HG03520 (cell line): ENCODE measurements around the gene NCAPD2.
A peak's percentile ranks its signal among the peaks of the same experiment; 100 is the strongest.

Experiments
- ATAC-seq: cut with Tn5 transposase; IDR thresholded peaks from one replicate; pipeline ENCODE4 v1.9.1; 2021; ENCODE audit warnings: mild to moderate bottlenecking, moderate library complexity; ENCODE audit not compliant: unreplicated experiment

NCAPD2 gene

GRCh38 chr12:6493497-6494257 lies at the start of gene NCAPD2:
NCAPD2 (plus strand) TSS chr12:6494102; CDS start chr12:6495099, 997 bp downstream.
- peak; percentile 91 for ATAC-seq

- no peak for ATAC-seq
These were observed 48.9 kb upstream of the NCAPD2 start, which contains the start of gene CD27 for GRCh38 chr12:6444704-6445688. CD27 (plus strand) TSS chr12:6444955; CDS start chr12:6445096, 141 bp downstream.

GRCh38 chr12:6450091-6450868 lies 43.6 kb upstream of the NCAPD2 start:
- no peak for ATAC-seq

GRCh38 chr12:6450869-6451347 lies 43.0 kb upstream of the NCAPD2 start:
- no peak for ATAC-seq

- ATAC-seq = no peak
These were observed 42.3 kb upstream of the NCAPD2 start, which contains the start of gene TAPBPL for GRCh38 chr12:6451348-6452244. TAPBPL (plus strand) TSS chr12:6452042; CDS start chr12:6452249, 207 bp downstream.

GRCh38 chr12:6452245-6452943 lies 41.5 kb upstream of the NCAPD2 start:
- ATAC-seq = no peak

GRCh38 chr12:6452944-6453630 lies 40.8 kb upstream of the NCAPD2 start:
- ATAC-seq = no peak

GRCh38 chr12:6457220-6457945 lies 36.5 kb upstream of the NCAPD2 start:
- no peak for ATAC-seq

GRCh38 chr12:6458281-6459003 lies 35.5 kb upstream of the NCAPD2 start:
- no peak for ATAC-seq

GRCh38 chr12:6459004-6459337 lies 34.9 kb upstream of the NCAPD2 start:
- no peak for ATAC-seq

GRCh38 chr12:6460751-6461371 lies 33.0 kb upstream of the NCAPD2 start:
- no peak for ATAC-seq

GRCh38 chr12:6461401-6462233 lies 32.3 kb upstream of the NCAPD2 start:
- ATAC-seq = peak; percentile 71

GRCh38 chr12:6462234-6462995 lies 31.5 kb upstream of the NCAPD2 start:
- ATAC-seq = no peak

GRCh38 chr12:6463216-6463615 lies 30.7 kb upstream of the NCAPD2 start:
- no peak for ATAC-seq

GRCh38 chr12:6463858-6464257 lies 30.0 kb upstream of the NCAPD2 start:
- ATAC-seq = no peak
